HepG2 (cell line): ENCODE measurements around the gene NRG3. TPM values are rescaled to one million over a fixed set of nuclear protein-coding genes. Genes with fewer than 3 reads are reported as not detected.

Experiments used
- ATAC-seq: fragments of 200-7000 bp; cut with Tn5 transposase; 3 replicates; pipeline ENCODE4 v1.9.1; 2020; ENCODE audit warnings: mild to moderate bottlenecking, moderate library complexity
- BruUV-seq: library from RNA; stranded (reverse); fragments of 400-500 nt; replicated peaks from 2 replicates; lab custom pipeline; 2021; lab: Mats Ljungman, UMichigan
- CTCF ChIA-PET: fragments of 300-600 bp; formaldehyde crosslinking; extraction: SDS; loops from one replicate; lab custom pipeline; 2021; ENCODE audit warnings: low total read pairs, inconsistent platforms, low intra/inter-chr PET ratio; lab: Yijun Ruan, JAX
- POLR2A ChIA-PET: fragments of 350-600 bp; sonication (Branson Sonifier 250); formaldehyde crosslinking; loops from one replicate; lab custom pipeline; 2020; ENCODE audit warnings: antibody characterized with exemption, inconsistent platforms; lab: Yijun Ruan, JAX
- DNase-seq: peaks from one replicate; pipeline ENCODE4 v3.0.0-alpha.2; 2015; ENCODE audit warnings: low spot score
- FAIRE-seq: peaks from 3 replicates; lab custom pipeline; 2011; peaks lifted over from hg19 to GRCh38; lab: Jason Lieb, UNC
- H2AFZ ChIP-seq: one replicate; pipeline ENCODE4 v1.6.1; 2011; ENCODE audit warnings: low read length, inconsistent platforms
- H3K27ac ChIP-seq: fragments of 300-600 bp; 3 replicates; pipeline ENCODE4 v1.8.0; 2011; ENCODE audit warnings: mixed run types, mild to moderate bottlenecking, mixed read lengths, low read length, inconsistent platforms; ENCODE audit not compliant: insufficient read depth; ENCODE audit errors: extremely low read length
- H3K27me3 ChIP-seq, 2 experiments: fragments of 200-600 bp in 1 of 2; 2 replicates in 1 of 2; 3 replicates in 1 of 2; pipeline versions ENCODE4 v1.6.0 to v1.8.0; 2011; ENCODE audit warnings: low read length in 2 of 2, mild to moderate bottlenecking in 2 of 2, moderate library complexity in 2 of 2, inconsistent platforms in 1 of 2; ENCODE audit not compliant: insufficient read depth in 2 of 2, control insufficient read depth in 1 of 2
- H3K36me3 ChIP-seq, 2 experiments: fragments of 200-600 bp in 1 of 2; replicated peaks in 1 of 2; 2 replicates in 1 of 2; 3 replicates in 1 of 2; pipeline versions ENCODE4 v1.5.1 to v1.8.0; 2011; ENCODE audit warnings: low read length in 2 of 2, inconsistent platforms in 1 of 2; ENCODE audit not compliant: insufficient read depth in 2 of 2, control insufficient read depth in 1 of 2
- H3K4me1 ChIP-seq: 2 replicates; pipeline ENCODE4 v1.5.1; 2012; ENCODE audit warnings: low read length, inconsistent platforms; ENCODE audit not compliant: insufficient read depth
- H3K4me2 ChIP-seq: 2 replicates; pipeline ENCODE4 v1.6.0; 2011; ENCODE audit warnings: low read depth, low read length, inconsistent platforms
- H3K4me3 ChIP-seq, 3 experiments: fragments of 200-600 bp in 1 of 3; sonication (generic), shearing (Covaris generic) in 1 of 3; replicated peaks in 1 of 3; 2 replicates each; pipeline ENCODE4 v1.5.1; 2011 to 2016; ENCODE audit warnings: low read length in 3 of 3, inconsistent platforms in 2 of 3, low read depth in 2 of 3, mild to moderate bottlenecking in 2 of 3, control low read depth in 1 of 3, mixed read lengths in 1 of 3; ENCODE audit not compliant: insufficient read depth in 1 of 3
- H3K79me2 ChIP-seq: one replicate; pipeline ENCODE4 v1.6.1; 2011; ENCODE audit warnings: low read length, inconsistent platforms; ENCODE audit not compliant: insufficient read depth
- H3K9ac ChIP-seq: 2 replicates; pipeline ENCODE4 v1.6.0; 2011; ENCODE audit warnings: mild to moderate bottlenecking, low read depth, low read length, inconsistent platforms; ENCODE audit not compliant: insufficient read depth
- H3K9me3 ChIP-seq: 2 replicates; pipeline ENCODE4 v1.5.1; 2012; ENCODE audit warnings: mild to moderate bottlenecking, low read length
- H4K20me1 ChIP-seq: 2 replicates; pipeline ENCODE4 v1.6.0; 2011; ENCODE audit warnings: inconsistent platforms, mild to moderate bottlenecking, low read length, moderate library complexity; ENCODE audit not compliant: insufficient read depth
- AKAP8 ChIP-seq: sonication (generic); formaldehyde crosslinking; IDR thresholded peaks from 2 replicates; pipeline ENCODE4 v1.5.1; 2020; ENCODE audit warnings: mild to moderate bottlenecking, missing genetic modification reagents
- DMAP1 ChIP-seq: IDR thresholded peaks from 2 replicates; pipeline ENCODE4 v1.6.1; 2016
- ELF1 ChIP-seq: sonication (generic); formaldehyde crosslinking; IDR thresholded peaks from 2 replicates; pipeline ENCODE4 v1.4.0; 2020; ENCODE audit warnings: missing genetic modification reagents
- FOXA1 ChIP-seq, 2 experiments: fragments of 450-650 bp in 1 of 2; sonication (generic) in 1 of 2; formaldehyde crosslinking in 1 of 2; IDR thresholded peaks; 2 replicates each; pipeline versions ENCODE4 v1.4.0 to v1.6.1; 2016 to 2020; ENCODE audit warnings: missing genetic modification reagents in 1 of 2
- HMGXB3 ChIP-seq: sonication (generic); formaldehyde crosslinking; IDR thresholded peaks from 2 replicates; pipeline ENCODE4 v1.4.0; 2020; ENCODE audit warnings: missing genetic modification reagents, borderline replicate concordance
- HOXA3 ChIP-seq: sonication (generic); formaldehyde crosslinking; IDR thresholded peaks from 2 replicates; pipeline ENCODE4 v1.5.0; 2020; ENCODE audit warnings: missing genetic modification reagents
- JUNB ChIP-seq: sonication (generic); formaldehyde crosslinking; IDR thresholded peaks from 2 replicates; pipeline ENCODE4 v1.8.0; 2022; ENCODE audit warnings: missing genetic modification reagents, mild to moderate bottlenecking, borderline replicate concordance
- KMT2B ChIP-seq: IDR thresholded peaks from 2 replicates; pipeline ENCODE4 v1.6.1; 2016; ENCODE audit warnings: missing genetic modification reagents, missing compliant biosample characterization
- MXD3 ChIP-seq: IDR thresholded peaks from 2 replicates; pipeline ENCODE4 v1.6.1; 2016; ENCODE audit warnings: mild to moderate bottlenecking, missing biosample characterization, missing genetic modification reagents
- NBN ChIP-seq: fragments of 450-650 bp; conservative IDR thresholded peaks from 2 replicates; pipeline ENCODE4 v1.6.1; 2017
- NFKB2 ChIP-seq: sonication (generic); formaldehyde crosslinking; IDR thresholded peaks from 2 replicates; pipeline ENCODE4 v1.4.0; 2020; ENCODE audit warnings: missing genetic modification reagents, borderline replicate concordance
- PBX3 ChIP-seq: sonication (generic); formaldehyde crosslinking; IDR thresholded peaks from 2 replicates; pipeline ENCODE4 v1.8.1; 2023; ENCODE audit warnings: missing genetic modification reagents, inconsistent platforms, borderline replicate concordance
- ZMAT5 ChIP-seq: sonication (generic); formaldehyde crosslinking; IDR thresholded peaks from 2 replicates; pipeline ENCODE4 v1.5.0; 2020; ENCODE audit warnings: mild to moderate bottlenecking, low read depth, missing genetic modification reagents, borderline replicate concordance
- ZNF251 ChIP-seq: sonication (generic); formaldehyde crosslinking; IDR thresholded peaks from 2 replicates; pipeline ENCODE4 v1.9.0; 2021; ENCODE audit warnings: mild to moderate bottlenecking, missing genetic modification reagents
- ZNF567 ChIP-seq: sonication (generic); formaldehyde crosslinking; IDR thresholded peaks from 2 replicates; pipeline ENCODE4 v1.8.1; 2023; ENCODE audit warnings: mild to moderate bottlenecking, missing genetic modification reagents, borderline replicate concordance
- WGBS: methylation state at CpG from one replicate; pipeline ENCODE4 v1.1.6; 2017; ENCODE audit warnings: low lambda C conversion rate; 5-methylcytosine and 5-hydroxymethylcytosine counted together
- in situ Hi-C: cut with HindIII; loops from 2 replicates; pipeline ENCODE4 v1.10.0; 2017; ENCODE audit warnings: low pct_unique_long_range_greater_than_20kb; ENCODE audit not compliant: extremely low pct_ligation_motif_present
- intact Hi-C: fragments of 100-400 bp; cut with micrococcal nuclease; formaldehyde crosslinking; loops from one replicate; pipeline ENCODE4 v1.10.0; 2022; ENCODE audit not compliant: unreplicated experiment
- polyA plus RNA-seq, 8 experiments: library from polyadenylated mRNA; depleted of rRNA in 3 of 8; stranded (reverse) in 7 of 8; unstranded in 1 of 8; fragments of >200 nt; fragmentation: Illumina TruSeq in 4 of 8; extraction: Trizol in 4 of 8; gene quantifications; 2 replicates each; pipeline versions ENCODE4 v1.2.1 to v1.2.3, GENCODE V29; 2011 to 2016; ENCODE audit warnings: low read depth in 4 of 8, missing spikeins in 1 of 8, mixed read lengths in 1 of 8; ENCODE audit not compliant: insufficient read depth in 1 of 8
- total RNA-seq, 5 experiments: library from RNA; depleted of rRNA; stranded (reverse); fragments of >200 nt; fragmentation: Illumina TruSeq; extraction: Trizol; gene quantifications; 2 replicates each; pipeline ENCODE4 v1.2.3, GENCODE V29; 2016; ENCODE audit warnings: low read depth in 1 of 5
- TF ChIP-seq, protein P1 (sequence below): sonication (generic); formaldehyde crosslinking; IDR thresholded peaks from 2 replicates; pipeline ENCODE4 v1.4.0; 2020; ENCODE audit warnings: low read depth, mild to moderate bottlenecking, missing genetic modification reagents

NRG3 gene
- total and polyA plus RNA-seq, 2 of the 13 experiments (the other 11 are each of a cell fraction or from before 2014, with no cell fraction given), result not detected

DNA sequence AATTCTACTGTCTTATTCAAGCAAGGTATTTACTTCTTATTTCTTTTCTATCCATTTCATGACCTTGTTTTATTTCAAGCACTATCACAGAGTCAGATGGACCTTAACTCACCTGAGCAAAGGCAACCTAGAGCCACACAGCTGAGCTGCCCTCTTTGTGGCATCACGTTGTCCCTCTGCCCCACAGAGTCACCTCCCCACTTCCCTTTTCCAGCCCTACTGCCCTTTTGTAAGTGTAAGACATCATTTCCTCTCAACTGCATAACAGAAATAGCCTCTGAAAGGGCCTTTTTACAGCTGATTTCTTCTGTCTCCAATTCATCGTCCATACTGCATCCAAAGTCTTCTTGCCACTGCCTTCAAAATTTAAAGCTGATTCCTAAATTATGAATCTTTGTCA lies 946.0 kb downstream of the NRG3 start:
- CTCF ChIA-PET, result no interaction called here

More for the DNA sequence above, 946.0 kb downstream of the NRG3 start:
- in situ Hi-C loops, result loop anchor here (25.0 kb wide), 1 partner anchor 1041 kb away; no protein-coding TSS in a partner anchor
- Histone ChIP-seq H4K20me1 (no peaks in the 10 kb centered on the region), H3K4me1 (no peaks in the 10 kb centered on the region), H2AFZ (no peak overlapping the region), H3K27ac (no peak overlapping the region), H3K9me3 (peaks cover 57% of the 10 kb centered on the region), H3K9ac (no peak overlapping the region), H3K36me3 (no peaks in the 10 kb centered on the region), H3K4me2 (no peak overlapping the region), H3K27me3 (no peaks in the 10 kb centered on the region), H3K4me3 (no peak overlapping the region), H3K79me2 (no peaks in the 10 kb centered on the region)
- POLR2A ChIA-PET, result no interaction called here
- ATAC-seq, result no peak
- 3% methylated on average over 2 of the region's 2 CpGs for WGBS
- no TSS peak for BruUV-seq
- no peak for FAIRE-seq
- no peak for DNase-seq
- intact Hi-C loops, result no loop called here
- TF ChIP-seq JUNB (no peak), KMT2B (CRISPR knock-in tag) (no peak), MXD3 (CRISPR knock-in tag) (no peak), ELF1 (CRISPR knock-in tag) (no peak), HMGXB3 (CRISPR knock-in tag) (no peak), NFKB2 (CRISPR knock-in tag) (no peak), PBX3 (no peak), AKAP8 (no peak), ZNF567 (no peak), NBN (no peak), ZNF251 (CRISPR knock-in tag) (no peak), DMAP1 (no peak), HOXA3 (CRISPR knock-in tag) (no peak), ZMAT5 (CRISPR knock-in tag) (no peak), FOXA1 (IDR thresholded peaks at IDR 0.05) (no peak), FOXA1 (CRISPR knock-in tag; IDR thresholded peaks at IDR 0.05) (no peak)
- TF ChIP-seq, protein P1, sequence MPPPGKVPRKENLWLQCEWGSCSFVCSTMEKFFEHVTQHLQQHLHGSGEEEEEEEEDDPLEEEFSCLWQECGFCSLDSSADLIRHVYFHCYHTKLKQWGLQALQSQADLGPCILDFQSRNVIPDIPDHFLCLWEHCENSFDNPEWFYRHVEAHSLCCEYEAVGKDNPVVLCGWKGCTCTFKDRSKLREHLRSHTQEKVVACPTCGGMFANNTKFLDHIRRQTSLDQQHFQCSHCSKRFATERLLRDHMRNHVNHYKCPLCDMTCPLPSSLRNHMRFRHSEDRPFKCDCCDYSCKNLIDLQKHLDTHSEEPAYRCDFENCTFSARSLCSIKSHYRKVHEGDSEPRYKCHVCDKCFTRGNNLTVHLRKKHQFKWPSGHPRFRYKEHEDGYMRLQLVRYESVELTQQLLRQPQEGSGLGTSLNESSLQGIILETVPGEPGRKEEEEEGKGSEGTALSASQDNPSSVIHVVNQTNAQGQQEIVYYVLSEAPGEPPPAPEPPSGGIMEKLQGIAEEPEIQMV (CRISPR knock-in tag), result no peak
